Measurements from ENCODE around the gene EPHB3. TPM values are rescaled to one million over a fixed set of nuclear protein-coding genes. Genes with fewer than 3 reads are reported as not detected.

The EPHB3 gene
- total RNA-seq, 1 donor from 2014 or later = 65.0 TPM

GRCh38 chr3:184566441-184567414 lies 5.1 kb downstream of the EPHB3 start:
- Mint-ChIP-seq H3K9me3 (no peaks in the 10 kb centered on the region), H3K27ac (peak overlapping the region; percentile 96), H3K4me1 (ENCODE audit: unreplicated experiment) (peaks cover 53% of the 10 kb centered on the region), H3K4me3 (peak overlapping the region; percentile 97), H3K36me3 (peaks cover 3% of the 10 kb centered on the region), H3K27me3 (no peaks in the 10 kb centered on the region)
- TF ChIP-seq, protein P1, sequence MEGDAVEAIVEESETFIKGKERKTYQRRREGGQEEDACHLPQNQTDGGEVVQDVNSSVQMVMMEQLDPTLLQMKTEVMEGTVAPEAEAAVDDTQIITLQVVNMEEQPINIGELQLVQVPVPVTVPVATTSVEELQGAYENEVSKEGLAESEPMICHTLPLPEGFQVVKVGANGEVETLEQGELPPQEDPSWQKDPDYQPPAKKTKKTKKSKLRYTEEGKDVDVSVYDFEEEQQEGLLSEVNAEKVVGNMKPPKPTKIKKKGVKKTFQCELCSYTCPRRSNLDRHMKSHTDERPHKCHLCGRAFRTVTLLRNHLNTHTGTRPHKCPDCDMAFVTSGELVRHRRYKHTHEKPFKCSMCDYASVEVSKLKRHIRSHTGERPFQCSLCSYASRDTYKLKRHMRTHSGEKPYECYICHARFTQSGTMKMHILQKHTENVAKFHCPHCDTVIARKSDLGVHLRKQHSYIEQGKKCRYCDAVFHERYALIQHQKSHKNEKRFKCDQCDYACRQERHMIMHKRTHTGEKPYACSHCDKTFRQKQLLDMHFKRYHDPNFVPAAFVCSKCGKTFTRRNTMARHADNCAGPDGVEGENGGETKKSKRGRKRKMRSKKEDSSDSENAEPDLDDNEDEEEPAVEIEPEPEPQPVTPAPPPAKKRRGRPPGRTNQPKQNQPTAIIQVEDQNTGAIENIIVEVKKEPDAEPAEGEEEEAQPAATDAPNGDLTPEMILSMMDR (conservative IDR thresholded peaks at IDR 0.05) = no peak
- no peak for DNase-seq (ENCODE audit: extremely low spot score, unreplicated experiment)

DNA sequence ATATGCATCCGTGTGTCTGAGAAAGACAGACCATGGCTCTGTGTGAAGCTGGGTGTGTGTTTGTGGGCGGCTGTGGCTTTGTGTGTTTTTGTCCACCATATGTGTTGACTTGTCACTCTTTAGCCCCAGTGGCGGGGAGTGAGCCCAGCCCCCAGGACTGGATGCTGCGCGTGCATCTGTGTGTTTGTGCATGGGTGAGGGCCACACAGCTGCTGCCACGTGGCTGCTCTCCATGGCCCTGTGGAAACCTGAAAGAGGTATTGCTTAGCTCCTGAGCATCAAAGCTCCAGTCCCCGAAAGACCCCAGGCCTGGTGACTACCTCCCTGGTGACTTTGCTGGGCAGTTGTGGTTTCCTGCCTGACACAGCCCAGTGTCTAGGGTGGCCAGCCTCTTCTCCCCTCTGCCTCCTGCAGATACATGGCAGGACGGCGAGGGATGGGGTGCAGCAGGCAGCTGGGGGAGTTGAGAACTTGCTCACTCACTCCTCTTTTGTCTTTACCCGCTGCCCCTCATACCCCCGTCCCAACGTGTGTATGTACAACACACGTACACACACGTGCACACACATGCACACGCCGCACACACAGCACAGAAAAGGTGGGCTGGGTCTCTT lies 6.5 kb downstream of the EPHB3 start:
- Mint-ChIP-seq H3K4me1 (ENCODE audit: unreplicated experiment) (peaks cover 59% of the 10 kb centered on the region), H3K9me3 (no peaks in the 10 kb centered on the region), H3K4me3 (peak overlapping the region; percentile 84), H3K27ac (peak overlapping the region; percentile 96), H3K36me3 (peaks cover 12% of the 10 kb centered on the region), H3K27me3 (no peaks in the 10 kb centered on the region)
- TF ChIP-seq, protein P1 (conservative IDR thresholded peaks at IDR 0.05) = no peak
- no peak for DNase-seq (ENCODE audit: extremely low spot score, unreplicated experiment)

- TF ChIP-seq, protein P1 (conservative IDR thresholded peaks at IDR 0.05) = no peak
- Mint-ChIP-seq H3K4me3 (peak overlapping the region; percentile 84), H3K27me3 (no peaks in the 10 kb centered on the region), H3K9me3 (no peaks in the 10 kb centered on the region), H3K27ac (peak overlapping the region; percentile 96), H3K4me1 (ENCODE audit: unreplicated experiment) (peaks cover 58% of the 10 kb centered on the region), H3K36me3 (peaks cover 15% of the 10 kb centered on the region)
- no peak for DNase-seq (ENCODE audit: extremely low spot score, unreplicated experiment)
Measured at GRCh38 chr3:184568560-184568923, 7.0 kb downstream of the EPHB3 start.

- DNase-seq (ENCODE audit: extremely low spot score, unreplicated experiment) = peak; percentile 87
- H3K27ac Mint-ChIP-seq = peak overlapping the region; percentile 96
- peaks cover 59% of the 10 kb centered on the region for H3K4me1 Mint-ChIP-seq (ENCODE audit: unreplicated experiment)
- H3K9me3 Mint-ChIP-seq = no peaks in the 10 kb centered on the region
- TF ChIP-seq, protein P1 (conservative IDR thresholded peaks at IDR 0.05) = no peak
- H3K36me3 Mint-ChIP-seq = peaks cover 15% of the 10 kb centered on the region
- no peaks in the 10 kb centered on the region for H3K27me3 Mint-ChIP-seq
- H3K4me3 Mint-ChIP-seq = peak overlapping the region; percentile 84
Measured at GRCh38 chr3:184568924-184569829, 7.6 kb downstream of the EPHB3 start.

- DNase-seq (ENCODE audit: extremely low spot score, unreplicated experiment) = no peak
- Mint-ChIP-seq H3K9me3 (no peaks in the 10 kb centered on the region), H3K36me3 (peaks cover 15% of the 10 kb centered on the region), H3K27ac (peak overlapping the region; percentile 43), H3K4me3 (peak overlapping the region; percentile 84), H3K27me3 (no peaks in the 10 kb centered on the region), H3K4me1 (ENCODE audit: unreplicated experiment) (peaks cover 60% of the 10 kb centered on the region)
- TF ChIP-seq, protein P1 (conservative IDR thresholded peaks at IDR 0.05) = no peak
Measured at GRCh38 chr3:184570035-184570434, 8.4 kb downstream of the EPHB3 start.

Data from type B pancreatic cell (in vitro differentiated cells).